Smooth muscle cell (in vitro differentiated cells): ENCODE results near the gene UBXN1. TPM values are rescaled to one million over a fixed set of nuclear protein-coding genes. Genes with fewer than 3 reads are reported as not detected.
A peak's percentile ranks its signal among the peaks of the same experiment; 100 is the strongest.
"Not testable (repeated sequence)": the region's sequence is repeated elsewhere in the genome, so short reads cannot be mapped to it uniquely, and the experiment has no call there.

ENCODE experiments used
- DNase-seq: peaks from one replicate; lab custom pipeline; 2025; ENCODE audit not compliant: unreplicated experiment; lab: John Stamatoyannopoulos, UW
- H2AFZ ChIP-seq: fragments of 200-600 bp; sonication (generic); 2 replicates; pipeline ENCODE4 v1.6.0; 2016; ENCODE audit warnings: antibody characterized with exemption, low read depth, mild to moderate bottlenecking
- H3F3A ChIP-seq: fragments of 200-600 bp; sonication (generic); 2 replicates; pipeline ENCODE4 v1.6.0; 2017; ENCODE audit warnings: antibody characterized with exemption, low read depth
- H3K27ac ChIP-seq: fragments of 200-600 bp; sonication (generic); 2 replicates; pipeline ENCODE4 v1.5.1; 2016; ENCODE audit warnings: low read depth, mild to moderate bottlenecking
- H3K27me3 ChIP-seq: fragments of 200-600 bp; sonication (generic); 2 replicates; pipeline ENCODE4 v1.6.1; 2016; ENCODE audit warnings: low read depth, mild to moderate bottlenecking
- H3K36me3 ChIP-seq: fragments of 200-600 bp; sonication (generic); 2 replicates; pipeline ENCODE4 v1.5.1; 2016; ENCODE audit warnings: low read depth
- H3K4me1 ChIP-seq: fragments of 200-600 bp; sonication (generic); 2 replicates; pipeline ENCODE4 v1.5.1; 2016; ENCODE audit warnings: low read depth
- H3K4me2 ChIP-seq: fragments of 200-600 bp; sonication (generic); 2 replicates; pipeline ENCODE4 v1.6.0; 2016; ENCODE audit warnings: mild to moderate bottlenecking
- H3K4me3 ChIP-seq: fragments of 200-600 bp; sonication (generic); 2 replicates; pipeline ENCODE4 v1.5.1; 2016; ENCODE audit warnings: mild to moderate bottlenecking
- H3K79me2 ChIP-seq: fragments of 200-600 bp; sonication (generic); 2 replicates; pipeline ENCODE4 v1.6.0; 2016; ENCODE audit warnings: low read depth, mild to moderate bottlenecking
- H3K9ac ChIP-seq: fragments of 200-600 bp; sonication (generic); 2 replicates; pipeline ENCODE4 v1.6.0; 2016; ENCODE audit warnings: low read depth
- H3K9me3 ChIP-seq: fragments of 200-600 bp; sonication (generic); replicated peaks from 2 replicates; pipeline ENCODE4 v1.5.1; 2016; ENCODE audit warnings: low read depth
- H4K20me1 ChIP-seq: fragments of 200-600 bp; sonication (generic); 2 replicates; pipeline ENCODE4 v1.6.0; 2016; ENCODE audit warnings: low read depth
- CTCF ChIP-seq: fragments of 200-600 bp; sonication (generic); IDR thresholded peaks from 2 replicates; pipeline ENCODE4 v1.5.1; 2017; ENCODE audit warnings: borderline replicate concordance, mild to moderate bottlenecking, antibody characterized with exemption; ENCODE audit not compliant: insufficient read depth, poor library complexity, severe bottlenecking
- WGBS: methylation state at CpG from one replicate; pipeline ENCODE4 v1.1.7; 2016; ENCODE audit warnings: low lambda C conversion rate; 5-methylcytosine and 5-hydroxymethylcytosine counted together
- polyA plus RNA-seq: library from polyadenylated mRNA; unstranded; fragments of >200 nt; fragmentation: Nextera tagmentation; extraction: Ambion mirVana; gene quantifications from 2 replicates; pipeline ENCODE4 v1.2.1, GENCODE V29; 2016
- total RNA-seq: library from RNA; depleted of rRNA; stranded (reverse); fragments of >200 nt; gene quantifications from 2 replicates; pipeline ENCODE4 v1.2.3, GENCODE V29; 2014

Gene UBXN1
- total and polyA plus RNA-seq, 2 experiments from 2014 or later, result 58.1 to 73.5 TPM

- peak overlapping the region; percentile 98 for H3K4me2 ChIP-seq
- H3K36me3 ChIP-seq, result no peaks in the 10 kb centered on the region
- peak overlapping the region; percentile 34 for H2AFZ ChIP-seq
- H3K9me3 ChIP-seq, result no peaks in the 10 kb centered on the region
- H3K4me1 ChIP-seq, result peaks cover 37% of the 10 kb centered on the region
- H3K4me3 ChIP-seq, result peak overlapping the region; percentile 70
- peak; percentile 91 for DNase-seq
- no peaks in the 10 kb centered on the region for H3K27me3 ChIP-seq
- H3F3A ChIP-seq, result peaks cover 40% of the 10 kb centered on the region
- 2% methylated on average over 67 of the region's 73 CpGs for WGBS
- TF ChIP-seq CTCF, result no peak
- peak overlapping the region; percentile 95 for H3K9ac ChIP-seq
- peak overlapping the region; percentile 99 for H3K27ac ChIP-seq
- no peaks in the 10 kb centered on the region for H4K20me1 ChIP-seq
- peaks cover 20% of the 10 kb centered on the region for H3K79me2 ChIP-seq
Measured at GRCh38 chr11:62705880-62706849, 27.3 kb upstream of the UBXN1 start.

GRCh38 chr11:62705413-62705812 lies 26.5 kb upstream of the UBXN1 start:
- Histone ChIP-seq H3K9ac (peak overlapping the region; percentile 95), H3F3A (peaks cover 32% of the 10 kb centered on the region), H4K20me1 (no peaks in the 10 kb centered on the region), H3K4me1 (peaks cover 36% of the 10 kb centered on the region), H3K36me3 (no peaks in the 10 kb centered on the region), H3K4me2 (peak overlapping the region; percentile 98), H3K27ac (peak overlapping the region; percentile 99), H3K27me3 (no peaks in the 10 kb centered on the region), H3K4me3 (peak overlapping the region; percentile 70), H3K9me3 (no peaks in the 10 kb centered on the region), H3K79me2 (peaks cover 20% of the 10 kb centered on the region), H2AFZ (peak overlapping the region; percentile 34)
- DNase-seq, result no peak
- 77% methylated on average over 7 of the region's 7 CpGs for WGBS
- TF ChIP-seq CTCF, result no peak

- not testable (repeated sequence) for H3K27me3 ChIP-seq, H4K20me1 ChIP-seq, H3K9me3 ChIP-seq, H3K9ac ChIP-seq, DNase-seq, H3K36me3 ChIP-seq, H3K4me3 ChIP-seq, H2AFZ ChIP-seq, H3K4me2 ChIP-seq, H3K27ac ChIP-seq
- Histone ChIP-seq H3F3A (peaks cover 22% of the 10 kb centered on the region), H3K4me1 (peaks cover 29% of the 10 kb centered on the region), H3K79me2 (peaks cover 20% of the 10 kb centered on the region)
- 97% methylated on average over 4 of the region's 4 CpGs for WGBS
Measured at GRCh38 chr11:62703921-62704320, 25.0 kb upstream of the UBXN1 start.

- DNase-seq, result no peak
- Histone ChIP-seq H3K9ac (no peak overlapping the region), H3K36me3 (no peaks in the 10 kb centered on the region), H3K27ac (no peak overlapping the region), H4K20me1 (no peaks in the 10 kb centered on the region), H3K79me2 (peaks cover 20% of the 10 kb centered on the region), H3K4me3 (no peak overlapping the region), H3K4me1 (peaks cover 16% of the 10 kb centered on the region), H3F3A (peaks cover 8% of the 10 kb centered on the region), H3K4me2 (no peak overlapping the region), H3K9me3 (no peaks in the 10 kb centered on the region), H2AFZ (no peak overlapping the region), H3K27me3 (no peaks in the 10 kb centered on the region)
- no peak for TF ChIP-seq CTCF
- WGBS, result 97% methylated on average over 11 of the region's 11 CpGs
Measured at GRCh38 chr11:62702246-62702645, 23.4 kb upstream of the UBXN1 start.
